Activated naive CD4-positive, alpha-beta T cell treated with anti-CD3 and anti-CD28 coated beads, Interleukin-2, amount 10 ng/mL, durations not matched to agents 7 days and 5 days (primary cell): ENCODE results near the gene URI1.

Source experiments
- CTCF ChIA-PET: fragments of 350-600 bp; sonication (Branson Sonifier 250); formaldehyde crosslinking; loops from one replicate; lab custom pipeline; 2021; ENCODE audit warnings: antibody characterized with exemption; lab: Charles Lee
- DNase-seq: peaks from one replicate; pipeline ENCODE4 v3.0.0-alpha.2; 2020
- H3K27ac Mint-ChIP-seq: one replicate; pipeline ENCODE4 v1.8.0; 2021; ENCODE audit warnings: mild to moderate bottlenecking, moderate library complexity, mixed read lengths
- H3K27me3 Mint-ChIP-seq: one replicate; pipeline ENCODE4 v1.8.0; 2021; ENCODE audit warnings: mild to moderate bottlenecking, mixed read lengths
- H3K36me3 Mint-ChIP-seq: one replicate; pipeline ENCODE4 v1.8.0; 2021; ENCODE audit warnings: mixed read lengths
- H3K4me1 Mint-ChIP-seq: one replicate; pipeline ENCODE4 v1.8.0; 2021; ENCODE audit warnings: mixed read lengths
- H3K4me3 Mint-ChIP-seq: one replicate; pipeline ENCODE4 v1.8.0; 2021; ENCODE audit warnings: mild to moderate bottlenecking, moderate library complexity, mixed read lengths
- H3K9me3 Mint-ChIP-seq: one replicate; pipeline ENCODE4 v1.8.0; 2021; ENCODE audit warnings: mixed read lengths

URI1 gene

DNA sequence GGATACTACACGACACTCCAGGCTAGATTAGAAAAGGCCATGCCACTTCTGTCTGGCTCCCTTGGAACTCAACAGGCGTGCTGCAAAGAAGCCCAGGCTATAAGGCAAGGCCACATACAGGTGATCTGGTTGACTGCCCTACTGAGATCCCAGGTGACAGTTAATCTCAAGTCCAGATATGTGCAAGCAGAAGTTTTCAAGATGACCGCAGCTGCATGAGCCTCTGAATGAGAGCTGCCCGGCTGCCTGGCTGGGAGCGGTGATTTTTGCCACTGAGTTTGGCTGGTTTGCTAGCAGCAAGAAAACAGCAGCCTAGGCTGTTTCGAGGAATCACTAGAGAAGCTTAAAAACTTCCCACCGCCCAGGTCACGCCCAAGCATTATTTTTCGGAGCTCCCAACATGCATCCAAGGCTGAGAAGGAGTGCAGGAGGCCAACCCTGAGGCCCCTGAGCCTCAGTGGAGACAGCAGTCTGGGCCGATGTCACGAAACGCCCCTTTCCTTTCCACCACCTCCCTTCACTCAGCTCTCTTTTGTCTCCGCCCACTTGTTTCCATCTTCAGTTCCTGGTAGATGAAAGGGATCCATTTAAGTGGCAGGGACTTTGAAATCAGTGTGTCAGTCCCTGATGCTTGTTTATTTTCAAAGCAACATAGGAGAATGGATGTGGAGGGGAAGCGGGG lies 14.0 kb upstream of the URI1 start:
- H3K4me1 Mint-ChIP-seq = no peaks in the 10 kb centered on the region
- CTCF ChIA-PET = no interaction called here

DNA sequence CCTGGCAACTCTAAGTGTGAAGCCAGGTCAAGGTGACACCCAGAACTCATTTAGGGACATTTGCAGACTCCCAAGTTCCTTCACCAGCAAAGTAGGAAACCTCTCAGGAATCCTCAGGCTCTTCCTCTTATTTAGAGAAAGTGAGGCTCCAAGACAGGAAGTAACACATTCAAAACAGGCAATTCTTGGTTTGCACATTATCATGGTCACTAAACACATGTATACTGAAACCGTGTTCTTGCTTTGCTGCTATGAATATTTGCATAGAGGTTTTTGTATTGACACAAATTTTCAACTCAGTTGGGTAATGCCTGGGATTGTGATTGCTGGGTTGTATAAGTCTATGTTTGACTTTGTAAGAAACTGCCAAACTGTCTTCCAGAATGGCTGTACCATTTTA lies 13.2 kb upstream of the URI1 start:
- H3K27ac Mint-ChIP-seq = no peak overlapping the region
- H3K4me3 Mint-ChIP-seq = no peak overlapping the region
- no peaks in the 10 kb centered on the region for H3K9me3 Mint-ChIP-seq
- H3K4me1 Mint-ChIP-seq = no peaks in the 10 kb centered on the region
- peaks cover 20% of the 10 kb centered on the region for H3K27me3 Mint-ChIP-seq
- H3K36me3 Mint-ChIP-seq = no peaks in the 10 kb centered on the region
- DNase-seq = no peak
- CTCF ChIA-PET = no interaction called here

More for the DNA sequence above, 14.0 kb upstream of the URI1 start:
- DNase-seq = no peak
- Mint-ChIP-seq H3K27me3 (peaks cover 15% of the 10 kb centered on the region), H3K36me3 (no peaks in the 10 kb centered on the region), H3K9me3 (no peaks in the 10 kb centered on the region), H3K4me3 (no peak overlapping the region), H3K27ac (no peak overlapping the region)

DNA sequence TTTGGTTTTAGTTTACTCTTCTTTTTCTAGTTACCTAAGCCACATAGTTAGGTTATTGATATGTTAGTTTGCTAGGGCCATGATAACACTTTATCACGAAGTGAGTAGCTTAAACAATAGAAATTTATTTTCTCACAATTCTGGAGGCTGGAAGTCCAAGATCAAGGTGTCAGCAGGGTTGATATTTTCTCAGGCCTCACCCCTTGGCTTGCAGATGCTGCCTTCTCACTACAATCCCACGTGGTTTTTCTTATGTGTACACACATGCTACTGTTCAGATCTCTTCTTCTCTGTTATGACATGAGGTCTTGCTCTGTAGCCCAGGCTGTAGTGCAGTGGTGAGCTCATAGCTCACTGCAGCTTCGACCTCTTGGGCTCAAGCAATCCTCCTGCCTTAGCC lies 7.8 kb upstream of the URI1 start:
- Mint-ChIP-seq H3K4me1 (no peaks in the 10 kb centered on the region), H3K36me3 (no peaks in the 10 kb centered on the region), H3K4me3 (no peak overlapping the region), H3K9me3 (peaks cover 17% of the 10 kb centered on the region), H3K27me3 (peaks cover 16% of the 10 kb centered on the region), H3K27ac (no peak overlapping the region)
- DNase-seq = no peak
- CTCF ChIA-PET = no interaction called here

DNA sequence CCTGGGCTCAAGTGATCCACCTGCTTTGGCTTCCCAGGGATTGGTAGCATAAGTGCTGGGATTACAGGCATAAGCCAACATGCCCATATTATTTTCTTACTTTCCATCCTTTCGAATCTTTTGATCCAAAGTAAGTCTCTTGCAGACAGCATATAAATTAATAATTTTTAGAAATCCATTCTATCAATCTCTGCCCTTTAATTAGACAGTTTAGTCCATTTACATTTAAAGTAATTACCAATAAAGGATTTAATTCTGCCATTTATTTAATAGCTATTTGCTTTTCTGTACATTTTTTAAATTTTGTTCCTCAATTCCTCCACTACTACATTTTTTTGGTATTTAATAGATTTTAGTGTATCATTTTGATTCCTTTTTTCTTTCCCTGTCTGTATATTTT lies 7.3 kb upstream of the URI1 start:
- Mint-ChIP-seq H3K9me3 (peaks cover 17% of the 10 kb centered on the region), H3K4me3 (no peak overlapping the region), H3K27me3 (peaks cover 16% of the 10 kb centered on the region), H3K4me1 (no peaks in the 10 kb centered on the region), H3K27ac (no peak overlapping the region), H3K36me3 (no peaks in the 10 kb centered on the region)
- CTCF ChIA-PET = no interaction called here
- no peak for DNase-seq

DNA sequence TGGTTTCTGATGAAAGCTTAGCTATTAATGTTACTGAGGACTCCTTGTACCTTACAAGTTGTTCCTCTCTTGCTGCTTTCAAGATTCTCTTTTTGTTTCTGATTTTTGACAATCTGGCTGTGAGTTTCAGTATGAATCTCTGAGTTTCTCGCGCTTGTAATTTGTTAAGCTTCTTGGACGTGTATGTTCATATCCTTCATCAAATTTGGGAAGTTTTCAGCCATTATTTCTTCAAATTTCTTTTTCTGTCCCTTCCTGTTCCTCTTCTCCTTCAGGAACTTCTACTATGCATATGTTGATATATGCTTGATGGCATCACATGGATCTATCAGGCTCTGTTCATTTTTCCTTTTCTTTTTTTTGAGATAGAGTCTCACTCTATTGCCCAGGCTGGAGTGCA lies 5.6 kb upstream of the URI1 start:
- CTCF ChIA-PET = no interaction called here

DNA sequence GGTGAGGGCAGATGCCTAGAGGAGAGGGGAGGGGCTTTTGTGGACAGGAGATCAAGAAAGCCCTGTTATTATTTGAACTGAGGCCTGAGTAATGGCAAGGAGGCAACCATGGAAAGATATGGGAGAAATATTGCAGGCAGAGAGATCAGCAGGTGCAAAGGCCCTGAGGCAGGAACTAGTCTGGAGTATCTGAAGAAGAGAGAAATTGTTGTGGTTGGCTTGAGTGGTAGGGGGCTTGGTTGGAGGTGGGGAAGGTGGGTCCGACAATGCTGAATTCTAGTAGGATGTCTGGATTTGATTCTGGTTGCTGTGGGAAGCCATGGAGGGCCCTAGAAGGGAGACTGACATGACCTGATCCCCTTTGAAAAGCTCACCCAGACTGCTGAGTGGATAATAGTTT lies 2.4 kb upstream of the URI1 start:
- Mint-ChIP-seq H3K36me3 (no peaks in the 10 kb centered on the region), H3K4me1 (peaks cover 28% of the 10 kb centered on the region), H3K4me3 (no peak overlapping the region), H3K27me3 (peaks cover 12% of the 10 kb centered on the region), H3K27ac (no peak overlapping the region), H3K9me3 (peaks cover 17% of the 10 kb centered on the region)
- CTCF ChIA-PET = interaction anchor here (0.6 kb wide), 1 partner anchor 72 kb away, joined by 3 read pairs; no protein-coding TSS in a partner anchor
- no peak for DNase-seq

More for the DNA sequence above, 5.6 kb upstream of the URI1 start:
- H3K27ac Mint-ChIP-seq = no peak overlapping the region
- peaks cover 19% of the 10 kb centered on the region for H3K27me3 Mint-ChIP-seq
- H3K36me3 Mint-ChIP-seq = no peaks in the 10 kb centered on the region
- H3K9me3 Mint-ChIP-seq = peaks cover 17% of the 10 kb centered on the region
- no peak overlapping the region for H3K4me3 Mint-ChIP-seq
- H3K4me1 Mint-ChIP-seq = peaks cover 9% of the 10 kb centered on the region
- DNase-seq = no peak

DNA sequence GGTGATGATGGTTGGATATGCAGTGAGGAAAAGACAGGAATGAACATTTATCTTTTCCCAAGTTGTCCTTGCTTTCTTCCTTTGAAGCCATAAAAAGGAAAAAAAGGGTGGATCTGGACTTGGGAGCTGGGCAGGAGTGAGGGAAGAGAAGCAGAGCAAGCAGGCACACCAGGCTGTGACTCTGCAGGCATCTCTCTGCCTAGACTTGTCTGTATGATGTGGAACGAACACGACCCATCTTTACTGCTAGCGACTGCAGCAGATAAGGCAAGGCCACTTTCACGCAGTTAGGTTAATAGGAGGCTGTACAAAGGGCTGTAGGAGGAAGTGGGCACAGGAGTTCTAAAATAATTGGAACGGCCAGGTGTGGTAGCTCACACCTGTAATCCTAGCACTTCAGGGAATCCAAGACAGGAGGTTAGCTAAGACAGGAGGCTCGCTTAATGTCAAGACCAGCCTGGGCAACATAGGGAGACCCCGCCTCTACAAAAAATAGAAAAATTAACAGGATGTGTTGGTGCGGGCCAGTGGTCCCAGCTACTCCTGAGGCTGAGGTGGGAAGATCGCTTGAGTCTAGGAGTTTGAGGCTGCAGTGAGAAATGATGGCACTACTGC lies 961 bp upstream of the URI1 start:
- H3K36me3 Mint-ChIP-seq = peaks cover 3% of the 10 kb centered on the region
- no peak overlapping the region for H3K4me3 Mint-ChIP-seq
- DNase-seq = no peak
- peaks cover 5% of the 10 kb centered on the region for H3K27me3 Mint-ChIP-seq
- H3K9me3 Mint-ChIP-seq = peaks cover 15% of the 10 kb centered on the region
- CTCF ChIA-PET = interaction anchor here (0.6 to 1.7 kb wide), 4 partner anchors 36 to 335 kb away, joined by 3 read pairs; partner anchors contain the start of gene POP4
- H3K27ac Mint-ChIP-seq = peak overlapping the region; percentile 28
- H3K4me1 Mint-ChIP-seq = peaks cover 40% of the 10 kb centered on the region

DNA sequence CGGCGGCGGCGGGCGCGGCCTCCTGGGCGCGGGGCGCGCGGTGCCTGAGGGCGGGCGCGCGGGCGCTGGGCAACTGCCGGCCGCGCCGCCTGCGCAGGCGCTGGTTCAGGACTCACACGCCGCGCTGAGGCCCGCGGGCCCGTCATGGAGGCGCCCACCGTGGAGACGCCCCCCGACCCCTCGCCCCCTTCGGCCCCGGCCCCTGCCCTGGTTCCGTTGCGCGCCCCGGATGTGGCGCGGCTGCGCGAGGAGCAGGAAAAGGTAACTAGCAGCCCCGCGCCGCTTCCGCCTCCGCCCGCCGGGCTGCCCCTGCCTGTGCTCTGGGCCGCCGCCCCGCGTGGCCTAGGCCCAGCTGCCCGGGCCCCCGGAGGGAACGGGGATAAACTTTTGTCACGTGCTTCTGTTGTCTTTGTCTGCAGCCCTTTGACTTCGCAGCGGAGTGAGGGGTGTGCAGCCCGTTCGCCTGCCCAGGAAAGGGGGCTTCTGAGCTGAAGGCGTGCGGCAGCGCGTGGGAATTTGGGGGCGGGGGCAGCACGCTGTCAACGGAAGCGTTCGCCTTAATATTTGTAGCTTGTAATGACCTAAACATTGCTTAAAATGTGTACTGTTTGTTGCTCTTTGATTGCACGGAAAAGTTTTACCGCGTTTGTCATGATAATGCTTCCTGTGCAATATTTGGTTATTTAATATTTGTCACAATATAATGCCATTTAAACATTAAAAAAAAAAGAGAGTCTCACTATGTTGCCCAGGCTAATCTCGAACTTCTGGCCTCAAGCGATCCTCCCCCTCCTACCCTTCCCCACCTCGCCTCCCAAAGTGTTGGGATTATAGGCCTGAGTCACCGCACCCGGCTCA lies 594 bp downstream of the URI1 start:
- Mint-ChIP-seq H3K36me3 (peaks cover 9% of the 10 kb centered on the region), H3K4me1 (peaks cover 51% of the 10 kb centered on the region), H3K27me3 (peaks cover 5% of the 10 kb centered on the region), H3K9me3 (peaks cover 3% of the 10 kb centered on the region), H3K4me3 (peak overlapping the region; percentile 97), H3K27ac (peak overlapping the region; percentile 92)
- peak; percentile 84 for DNase-seq
- CTCF ChIA-PET = interaction anchor here (0.6 to 1.7 kb wide), 4 partner anchors 85 to 183 kb away, joined by 3 read pairs; no protein-coding TSS in a partner anchor

DNA sequence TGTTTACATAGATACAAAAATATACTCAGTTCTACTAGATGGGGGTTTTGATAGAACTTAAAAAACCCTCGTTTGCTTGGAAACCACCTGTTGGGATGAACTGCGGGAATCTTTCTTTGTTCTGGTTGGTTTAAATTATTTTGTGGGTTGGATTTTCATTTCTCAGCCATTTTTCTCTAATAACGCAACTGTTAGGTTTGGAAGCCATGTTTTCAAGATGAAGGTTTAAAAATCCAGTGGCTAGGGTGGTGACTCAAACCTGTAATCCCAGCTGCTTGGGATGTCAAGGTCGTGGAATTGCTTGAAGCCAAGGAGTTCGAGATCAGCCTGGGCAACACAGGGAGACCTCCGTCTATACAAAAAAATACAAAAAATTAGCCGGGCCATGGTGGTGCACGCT lies 1.6 kb downstream of the URI1 start:
- CTCF ChIA-PET = no interaction called here
- Mint-ChIP-seq H3K4me1 (peaks cover 56% of the 10 kb centered on the region), H3K36me3 (peaks cover 18% of the 10 kb centered on the region), H3K9me3 (peaks cover 4% of the 10 kb centered on the region), H3K4me3 (peak overlapping the region; percentile 97), H3K27me3 (peaks cover 5% of the 10 kb centered on the region), H3K27ac (peak overlapping the region; percentile 72)
- no peak for DNase-seq

DNA sequence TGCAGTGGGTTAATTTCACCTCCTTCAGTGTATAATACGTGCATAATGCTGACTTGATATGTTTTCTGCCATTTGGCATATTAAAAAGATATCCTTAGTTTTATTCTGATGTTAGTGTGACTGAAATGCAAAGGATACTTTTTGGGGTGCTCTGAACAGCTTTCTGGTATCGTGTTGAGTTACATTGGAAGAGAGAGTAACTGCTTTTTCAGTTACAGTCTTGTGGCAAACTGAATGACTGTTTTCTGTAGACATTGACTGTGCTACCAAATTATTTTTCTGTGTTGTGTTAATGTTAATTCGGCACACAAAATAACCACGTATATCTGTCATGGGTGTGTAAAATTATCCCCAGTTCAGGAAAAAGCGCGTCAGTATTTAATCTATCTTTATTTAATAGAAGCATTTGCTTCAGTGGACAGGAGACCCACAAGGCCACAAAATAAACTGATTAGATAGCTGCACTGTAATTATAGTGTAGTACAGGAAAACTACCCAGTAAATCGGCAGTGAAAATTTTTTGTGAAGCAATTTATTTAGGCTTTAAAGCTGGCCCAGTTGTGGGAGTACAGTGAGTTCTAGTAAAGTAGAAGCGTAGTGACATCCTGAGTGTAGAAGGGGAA lies 2.5 kb downstream of the URI1 start:
- H3K4me3 Mint-ChIP-seq = peak overlapping the region; percentile 56
- peaks cover 56% of the 10 kb centered on the region for H3K4me1 Mint-ChIP-seq
- H3K9me3 Mint-ChIP-seq = peaks cover 4% of the 10 kb centered on the region
- peaks cover 19% of the 10 kb centered on the region for H3K36me3 Mint-ChIP-seq
- DNase-seq = no peak
- CTCF ChIA-PET = no interaction called here
- H3K27me3 Mint-ChIP-seq = peaks cover 5% of the 10 kb centered on the region
- peak overlapping the region; percentile 58 for H3K27ac Mint-ChIP-seq

DNA sequence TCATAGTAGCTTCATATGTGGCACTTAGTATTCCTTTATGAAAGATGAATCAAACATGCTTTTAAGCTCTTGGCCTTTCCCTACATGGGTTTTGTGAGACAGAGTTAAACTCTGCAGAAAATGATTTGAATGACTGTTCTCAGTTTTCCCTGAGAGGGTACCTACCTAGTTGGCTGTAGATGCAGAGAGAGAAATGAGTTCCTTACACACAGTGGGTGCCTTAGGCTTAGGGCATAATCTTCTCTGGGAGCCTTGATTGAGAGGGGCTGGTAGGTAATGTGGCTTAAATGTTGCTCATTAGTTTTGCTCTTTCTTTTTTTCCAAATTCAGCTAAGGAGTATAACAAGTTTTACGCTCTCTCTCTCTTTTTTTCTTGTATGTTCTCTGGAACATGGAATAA lies 3.0 kb downstream of the URI1 start:
- DNase-seq = no peak
- H3K9me3 Mint-ChIP-seq = peaks cover 4% of the 10 kb centered on the region
- H3K4me3 Mint-ChIP-seq = peak overlapping the region; percentile 5
- H3K36me3 Mint-ChIP-seq = peaks cover 19% of the 10 kb centered on the region
- H3K4me1 Mint-ChIP-seq = peaks cover 56% of the 10 kb centered on the region
- CTCF ChIA-PET = no interaction called here
- H3K27me3 Mint-ChIP-seq = peaks cover 5% of the 10 kb centered on the region
- H3K27ac Mint-ChIP-seq = no peak overlapping the region

DNA sequence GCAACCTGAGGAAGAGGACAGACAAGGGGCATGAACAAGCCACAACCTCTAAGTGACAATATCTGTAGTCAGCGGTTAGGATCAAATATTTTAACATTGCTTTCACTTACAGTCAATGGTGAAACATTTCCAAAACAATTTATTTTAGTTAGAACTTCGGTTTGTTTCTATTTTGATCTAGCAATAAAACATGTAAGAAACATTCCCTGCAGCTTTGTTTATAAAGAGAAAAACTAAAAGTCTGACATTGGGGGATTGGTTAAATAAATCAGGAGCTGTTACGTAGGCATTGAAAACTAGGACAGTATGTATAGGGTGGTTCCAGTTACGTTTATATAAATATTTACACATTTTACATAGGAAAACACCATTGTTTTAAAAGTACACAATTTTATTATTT lies 3.4 kb downstream of the URI1 start:
- H3K27ac Mint-ChIP-seq = no peak overlapping the region
- peak overlapping the region; percentile 5 for H3K4me3 Mint-ChIP-seq
- peaks cover 5% of the 10 kb centered on the region for H3K27me3 Mint-ChIP-seq
- DNase-seq = no peak
- peaks cover 56% of the 10 kb centered on the region for H3K4me1 Mint-ChIP-seq
- peaks cover 4% of the 10 kb centered on the region for H3K9me3 Mint-ChIP-seq
- CTCF ChIA-PET = no interaction called here
- peaks cover 22% of the 10 kb centered on the region for H3K36me3 Mint-ChIP-seq

DNA sequence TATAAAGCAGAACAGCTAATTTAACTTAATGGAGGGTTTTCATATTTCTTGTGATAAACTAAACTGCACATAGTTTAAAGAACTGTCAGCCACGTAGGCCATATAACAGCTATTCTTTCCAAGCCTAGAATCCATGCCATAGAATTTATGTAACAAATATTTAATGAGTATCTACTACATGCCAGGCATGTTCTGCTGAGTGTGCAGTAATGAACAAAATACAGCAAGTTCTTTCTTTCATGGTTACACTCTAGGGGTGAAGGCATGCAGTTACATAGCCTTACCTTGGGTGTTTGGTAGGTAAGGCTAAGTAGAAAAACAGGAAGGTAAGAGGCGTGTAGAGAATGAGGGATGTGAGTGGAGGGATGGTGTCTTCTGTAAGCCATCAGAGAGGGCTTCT lies 4.6 kb downstream of the URI1 start:
- Mint-ChIP-seq H3K27me3 (no peaks in the 10 kb centered on the region), H3K9me3 (peaks cover 4% of the 10 kb centered on the region), H3K36me3 (peaks cover 28% of the 10 kb centered on the region), H3K4me1 (peaks cover 47% of the 10 kb centered on the region), H3K4me3 (no peak overlapping the region), H3K27ac (no peak overlapping the region)
- no peak for DNase-seq
- CTCF ChIA-PET = interaction anchor here (0.9 kb wide), 1 partner anchor 89 kb away, joined by 3 read pairs; no protein-coding TSS in a partner anchor

DNA sequence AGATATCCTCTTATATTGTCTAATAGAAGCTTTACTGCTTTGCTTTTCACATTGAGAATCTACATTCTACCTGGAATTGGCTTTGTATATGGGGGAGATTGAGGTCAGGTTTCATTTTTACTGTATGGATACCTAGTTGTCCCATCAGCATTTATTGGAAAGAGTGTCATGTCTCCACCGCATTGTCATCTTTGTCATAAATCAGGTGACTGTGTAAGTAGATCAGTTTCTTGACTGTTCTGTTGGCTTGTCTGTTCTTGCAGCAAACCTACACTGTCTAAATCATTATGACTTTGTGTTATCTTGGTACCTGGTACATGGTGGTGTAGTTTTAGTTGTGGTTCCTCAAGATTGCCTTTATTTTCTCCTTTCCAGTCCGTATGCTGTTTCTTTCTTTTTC lies 5.8 kb downstream of the URI1 start:
- no peak for DNase-seq
- Mint-ChIP-seq H3K36me3 (peaks cover 29% of the 10 kb centered on the region), H3K9me3 (peaks cover 4% of the 10 kb centered on the region), H3K4me1 (peaks cover 49% of the 10 kb centered on the region), H3K27ac (no peak overlapping the region), H3K27me3 (no peaks in the 10 kb centered on the region), H3K4me3 (no peak overlapping the region)
- CTCF ChIA-PET = no interaction called here
